Psoas muscle (tissue), 8 donors: Measurements from ENCODE around the gene MOXD1. TPM values are rescaled to one million over a fixed set of nuclear protein-coding genes. Genes with fewer than 3 reads are reported as not detected.
A peak's percentile ranks its signal among the peaks of the same experiment; 100 is the strongest.

Experiments
- ATAC-seq, 4 donors: fragments of 200-7000 bp; cut with Tn5 transposase; one replicate each; pipeline ENCODE4 v1.9.1; 2020; ENCODE audit warnings: moderate library complexity in 3 of 4, mild to moderate bottlenecking in 2 of 4
- DNase-seq, 2 donors: peaks; one replicate each; pipeline ENCODE4 v3.0.0-alpha.2; 2020
- H3K27ac ChIP-seq: fragments of 200-600 bp; one replicate; pipeline ENCODE4 v1.8.0; 2022
- H3K27me3 ChIP-seq, 3 donors: fragments of 200-600 bp in 1 of 3; one replicate each; pipeline versions ENCODE4 v1.6.1 to v1.8.0; 2013 to 2022; ENCODE audit warnings: low read length in 2 of 3, mild to moderate bottlenecking in 2 of 3, moderate library complexity in 1 of 3; ENCODE audit not compliant: insufficient read depth in 3 of 3
- H3K36me3 ChIP-seq, 2 donors: fragments of 200-600 bp in 1 of 2; one replicate each; pipeline versions ENCODE4 v1.6.1 to v1.8.0; 2013 to 2022; ENCODE audit warnings: low read depth in 1 of 2, mild to moderate bottlenecking in 1 of 2, moderate library complexity in 1 of 2; ENCODE audit not compliant: insufficient read depth in 1 of 2
- H3K4me1 ChIP-seq: fragments of 200-600 bp; one replicate; pipeline ENCODE4 v1.8.0; 2022
- H3K4me3 ChIP-seq: fragments of 200-600 bp; one replicate; pipeline ENCODE4 v1.8.0; 2022; ENCODE audit warnings: mild to moderate bottlenecking
- H3K9me3 ChIP-seq: fragments of 200-600 bp; one replicate; pipeline ENCODE4 v1.8.0; 2022
- WGBS, 3 donors: extraction: QIAGEN DNeasy Blood & Tissue Kit; methylation state at CpG; one replicate each; pipeline versions ENCODE4 v1.1.6 to v1.1.7; 2013; 5-methylcytosine and 5-hydroxymethylcytosine counted together
- intact Hi-C, 2 donors: fragments of 100-400 bp; cut with DNase I; formaldehyde crosslinking; loops; one replicate each; pipeline versions ENCODE4 v1.11.0 to v1.14.2; 2022
- long read RNA-seq, 2 donors: library from polyadenylated mRNA; unstranded; transcript quantifications; one replicate each; pipeline ENCODE4 v2.0.0, GENCODE V29; 2021
- polyA plus RNA-seq, 3 donors: library from polyadenylated mRNA; stranded (reverse); fragments of 200-250 nt; gene quantifications; one replicate each; pipeline ENCODE4 v1.2.3, GENCODE V29; 2013
- total RNA-seq, 4 donors: library from RNA; stranded (reverse); fragmentation: NEBNext Ultra II Directional in 2 of 4; extraction: Animal tissue kit (Norgen Biotek cat#: 25700) in 2 of 4; gene quantifications; one replicate each; pipeline versions ENCODE4 v1.2.1 to v1.2.4, GENCODE V29; 2021 to 2023
- TF ChIP-seq, protein P1 (sequence below): fragments of 200-600 bp; IDR thresholded peaks from one replicate; pipeline ENCODE4 v1.8.0; 2022; ENCODE audit warnings: antibody characterized with exemption
- donor health status: healthy with polysubstance abuse.
- donor health status: DM: no; HTN: no; CAD: no; lungs with moderate emphysema.
- donor health status: Bipolar disorder and iron deficiency.
- donor health status: healthy.
- donor health status: DM: yes; HTN: yes; CAD: no.
- donor health status: DM: no; HTN: no; CAD: no.
- donor health status: DM: no; HTN: no; CAD: no.
- donor health status: DM: yes; HTN: yes; CAD: no.

MOXD1 gene
- under 1 TPM in 3 of 4 donors, not detected in 1; 0.30 to 0.58 (median 0.32) TPM for total RNA-seq
- polyA plus RNA-seq, result under 1 TPM in 2 of 3 donors, not detected in 1; 0.10 to 0.14 TPM
- long read RNA-seq, donor 1, result 0 reads
- long read RNA-seq, donor 2, result 0 reads

DNA sequence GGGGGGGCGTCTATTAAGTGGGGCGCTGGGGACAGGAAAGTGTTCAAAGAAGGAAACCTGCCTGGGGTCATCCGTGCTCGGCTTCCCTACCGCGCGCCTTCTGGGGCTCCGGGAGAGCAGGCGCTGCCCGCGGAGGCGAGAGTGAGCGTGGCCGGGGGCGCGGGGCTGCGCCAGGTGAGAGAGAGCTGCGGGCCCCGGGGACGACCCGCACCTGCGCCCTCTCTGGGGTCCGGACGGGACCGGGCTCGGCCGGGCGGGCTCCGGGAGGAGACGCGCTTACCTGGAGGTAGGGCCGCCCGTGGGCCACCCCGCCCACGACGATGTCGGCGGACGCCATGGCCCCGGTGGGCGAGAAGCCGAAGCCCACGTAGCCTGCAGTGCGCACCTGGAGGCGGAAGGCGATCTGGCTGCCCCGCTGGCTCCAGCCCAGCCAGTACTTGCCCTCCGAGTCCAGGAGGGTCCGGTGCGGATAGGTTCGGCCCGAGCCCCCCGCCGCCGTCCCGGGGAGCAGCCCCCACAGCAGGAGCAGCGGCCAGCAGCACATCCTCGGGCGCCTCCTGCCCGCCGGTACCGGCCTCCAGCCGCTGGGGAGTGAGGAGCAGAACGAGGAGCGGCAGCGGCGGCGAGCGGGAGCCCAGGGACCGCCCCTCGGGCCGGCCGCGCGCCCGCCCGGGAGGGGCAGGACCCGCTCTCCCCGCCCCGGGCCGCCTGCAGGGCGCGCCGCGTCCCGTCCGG, at the start of gene MOXD1:
Gene MOXD1 (minus strand): TSS at position 593 of the 735 bp plus-strand sequence. CDS start 49 bp downstream, at position 544.
- peak; percentile 42 to 52 for DNase-seq
- ATAC-seq, result peak; percentile 25 to 79 (median 42)
- no peaks in the 10 kb centered on the region for H3K4me1 ChIP-seq
- 1 to 2% (median 2%) methylated on average over 56 to 87 of the region's 87 CpGs for WGBS, 3 donors
- intact Hi-C loops, result no loop called here
- TF ChIP-seq, protein P1, sequence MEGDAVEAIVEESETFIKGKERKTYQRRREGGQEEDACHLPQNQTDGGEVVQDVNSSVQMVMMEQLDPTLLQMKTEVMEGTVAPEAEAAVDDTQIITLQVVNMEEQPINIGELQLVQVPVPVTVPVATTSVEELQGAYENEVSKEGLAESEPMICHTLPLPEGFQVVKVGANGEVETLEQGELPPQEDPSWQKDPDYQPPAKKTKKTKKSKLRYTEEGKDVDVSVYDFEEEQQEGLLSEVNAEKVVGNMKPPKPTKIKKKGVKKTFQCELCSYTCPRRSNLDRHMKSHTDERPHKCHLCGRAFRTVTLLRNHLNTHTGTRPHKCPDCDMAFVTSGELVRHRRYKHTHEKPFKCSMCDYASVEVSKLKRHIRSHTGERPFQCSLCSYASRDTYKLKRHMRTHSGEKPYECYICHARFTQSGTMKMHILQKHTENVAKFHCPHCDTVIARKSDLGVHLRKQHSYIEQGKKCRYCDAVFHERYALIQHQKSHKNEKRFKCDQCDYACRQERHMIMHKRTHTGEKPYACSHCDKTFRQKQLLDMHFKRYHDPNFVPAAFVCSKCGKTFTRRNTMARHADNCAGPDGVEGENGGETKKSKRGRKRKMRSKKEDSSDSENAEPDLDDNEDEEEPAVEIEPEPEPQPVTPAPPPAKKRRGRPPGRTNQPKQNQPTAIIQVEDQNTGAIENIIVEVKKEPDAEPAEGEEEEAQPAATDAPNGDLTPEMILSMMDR, result no peak
- H3K9me3 ChIP-seq, result no peaks in the 10 kb centered on the region
- peak within 1 kb of the TSS; percentile 66 for H3K4me3 ChIP-seq
- H3K27ac ChIP-seq, result no peak within 1 kb of the TSS
- H3K27me3 ChIP-seq, result peaks cover 3 to 54% (median 16%) of the 10 kb centered on the region in 3 donors
- H3K36me3 ChIP-seq, result no peaks in the 10 kb centered on the region

DNA sequence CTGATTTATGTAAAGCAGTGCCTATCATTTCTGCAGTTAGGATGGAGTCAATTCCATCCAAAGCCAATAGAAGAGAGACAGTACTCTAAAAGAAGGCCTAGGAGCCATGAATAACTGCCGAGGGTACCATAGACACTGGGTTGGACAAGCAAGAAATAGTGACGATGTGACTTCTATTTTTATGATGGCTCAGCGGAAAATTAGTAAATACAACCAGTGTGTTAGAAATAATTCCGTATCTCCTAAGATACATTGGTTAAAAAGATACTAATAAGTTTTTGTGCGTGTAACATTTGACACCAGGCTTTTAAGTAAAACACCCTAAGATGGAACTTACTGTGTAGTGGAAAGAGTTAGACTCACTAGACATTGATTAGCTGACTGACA, 45.6 kb upstream of the MOXD1 start:
- 91 to 93% (median 92%) methylated on average over 5 of the region's 5 CpGs for WGBS, 3 donors
- TF ChIP-seq, protein P1, result no peak
- Histone ChIP-seq H3K27ac (no peak overlapping the region), H3K27me3 (no peaks in the 10 kb centered on the region), H3K36me3 (peaks cover 0 to 5% of the 10 kb centered on the region in 2 donors), H3K4me1 (no peaks in the 10 kb centered on the region), H3K4me3 (no peak overlapping the region), H3K9me3 (peaks cover 13% of the 10 kb centered on the region)
- ATAC-seq, result no peak
- intact Hi-C loops, result no loop called here
- no peak for DNase-seq

DNA sequence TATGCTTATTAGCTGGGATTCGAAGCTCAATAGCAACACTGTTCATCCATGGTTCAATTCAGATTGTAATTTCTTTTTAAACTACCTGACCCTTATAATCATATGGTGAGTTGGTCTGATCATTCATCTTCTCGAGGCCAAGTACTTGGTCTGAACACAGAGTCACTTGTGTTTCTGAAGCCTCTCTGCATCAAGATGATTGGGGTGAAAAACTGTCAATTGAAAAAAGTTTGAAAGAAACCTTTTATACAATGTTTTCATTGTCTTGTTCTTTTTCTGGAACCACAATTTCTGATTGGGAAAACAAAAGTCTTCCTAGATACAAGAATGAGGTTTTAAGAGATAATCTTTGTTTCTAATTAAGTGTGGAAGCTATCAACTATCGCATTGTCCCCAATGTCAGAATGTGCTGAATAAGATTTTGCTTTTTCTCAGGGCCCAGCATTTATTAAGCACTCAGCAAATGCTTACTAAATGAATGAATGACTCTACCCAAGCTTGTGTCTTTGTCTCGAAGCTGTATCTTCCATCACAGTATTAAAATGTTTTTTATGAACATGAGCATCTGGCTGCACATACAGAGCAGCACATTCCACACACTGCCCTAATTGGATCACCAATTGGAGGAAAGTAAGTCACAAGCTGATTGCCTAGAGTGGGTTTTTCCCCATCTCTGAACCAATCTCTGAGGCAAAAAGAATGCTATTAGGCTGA, 45.0 kb upstream of the MOXD1 start:
- Histone ChIP-seq H3K27me3 (no peaks in the 10 kb centered on the region), H3K9me3 (peaks cover 17% of the 10 kb centered on the region), H3K36me3 (no peaks in the 10 kb centered on the region), H3K27ac (no peak overlapping the region), H3K4me3 (no peak overlapping the region), H3K4me1 (no peaks in the 10 kb centered on the region)
- TF ChIP-seq, protein P1, result no peak
- DNase-seq (no peak), ATAC-seq (no peak)
- 64 to 71% (median 66%) methylated on average over 4 of the region's 4 CpGs for WGBS, 3 donors
- intact Hi-C loops, result no loop called here

DNA sequence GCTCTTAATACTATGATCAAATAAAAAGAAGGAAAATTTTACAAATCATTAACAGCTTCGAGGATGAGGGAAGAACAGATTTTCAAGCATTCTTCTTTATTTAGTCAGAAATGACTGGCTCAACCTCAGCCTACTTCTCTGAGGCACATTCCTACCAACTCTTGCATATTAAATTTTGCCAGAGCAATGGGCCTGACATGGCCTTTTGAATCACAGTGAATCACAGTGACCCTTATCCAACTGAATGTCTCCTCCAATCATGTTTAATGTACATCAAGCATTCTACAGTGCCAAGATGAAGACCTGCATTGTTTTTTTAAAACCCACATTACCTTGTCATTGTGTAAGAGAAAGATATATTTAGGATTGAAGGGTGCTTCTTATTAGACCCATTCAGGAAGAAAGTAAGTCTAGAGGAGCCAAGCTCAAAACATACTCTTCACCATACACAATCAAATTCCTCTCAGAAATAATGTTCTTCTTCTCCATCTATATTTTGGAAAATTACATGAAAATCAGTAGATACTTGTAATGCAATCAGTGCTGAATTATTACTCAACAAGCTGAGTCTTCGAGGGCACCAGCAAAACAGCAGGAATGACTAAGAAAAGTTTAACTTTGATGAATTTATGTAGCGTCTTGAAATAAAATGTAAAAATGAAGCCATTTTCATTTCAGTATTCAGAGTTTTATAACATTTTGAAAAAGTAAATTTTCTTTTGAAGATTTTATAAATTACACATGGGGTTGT, 44.1 kb upstream of the MOXD1 start:
- intact Hi-C loops, result no loop called here
- H3K36me3 ChIP-seq, result no peaks in the 10 kb centered on the region
- no peak overlapping the region for H3K4me3 ChIP-seq
- H3K27ac ChIP-seq, result no peak overlapping the region
- no peaks in the 10 kb centered on the region for H3K4me1 ChIP-seq
- no peaks in the 10 kb centered on the region for H3K27me3 ChIP-seq
- TF ChIP-seq, protein P1, result no peak
- DNase-seq (no peak), ATAC-seq (no peak)
- 73 to 83% (median 80%) methylated on average over 3 of the region's 3 CpGs for WGBS, 3 donors
- H3K9me3 ChIP-seq, result peaks cover 17% of the 10 kb centered on the region
